Tibial nerve (tissue), 4 donors: ENCODE results near the gene EYA4. TPM values are rescaled to one million over a fixed set of nuclear protein-coding genes. Genes with fewer than 3 reads are reported as not detected.

Experiments used
- DNase-seq, 2 donors: peaks; one replicate each; pipeline ENCODE4 v3.0.0-alpha.2; 2019; ENCODE audit warnings: low spot score in 2 of 2
- H3K27ac ChIP-seq, 4 donors: fragments of 200-600 bp; sonication (generic) in 3 of 4; one replicate each; pipeline ENCODE4 v1.5.1; 2017 to 2019; ENCODE audit warnings: mild to moderate bottlenecking in 1 of 4
- H3K27me3 ChIP-seq, 2 donors: fragments of 200-600 bp; sonication (generic) in 1 of 2; one replicate each; pipeline versions ENCODE4 v1.5.1 to v1.6.0; 2017 to 2019
- H3K36me3 ChIP-seq, 3 donors: fragments of 200-600 bp; sonication (generic); one replicate each; pipeline ENCODE4 v1.5.1; 2018 to 2019
- H3K4me1 ChIP-seq, 4 donors: fragments of 200-600 bp; sonication (generic) in 3 of 4; one replicate each; pipeline ENCODE4 v1.5.1; 2017 to 2019
- H3K4me3 ChIP-seq, 4 donors: fragments of 200-600 bp; sonication (generic) in 3 of 4; one replicate each; pipeline ENCODE4 v1.5.1; 2017 to 2019; ENCODE audit warnings: mild to moderate bottlenecking in 1 of 4, moderate library complexity in 1 of 4
- H3K9me3 ChIP-seq, 4 donors: fragments of 200-600 bp; sonication (generic) in 3 of 4; one replicate each; pipeline ENCODE4 v1.5.1; 2017 to 2019
- EP300 ChIP-seq, 2 donors: sonication (generic); formaldehyde crosslinking; IDR thresholded peaks; one replicate each; pipeline ENCODE4 v1.6.1; 2017; ENCODE audit warnings: antibody characterized with exemption in 2 of 2, mild to moderate bottlenecking in 1 of 2
- POLR2A ChIP-seq, 2 donors: fragments of 450-650 bp; IDR thresholded peaks; one replicate each; pipeline ENCODE4 v1.6.1; 2017; ENCODE audit warnings: antibody characterized with exemption in 2 of 2, mild to moderate bottlenecking in 2 of 2, moderate library complexity in 2 of 2
- WGBS, 2 donors: methylation state at CpG; one replicate each; pipeline ENCODE4 v1.1.5; 2018; 5-methylcytosine and 5-hydroxymethylcytosine counted together
- total RNA-seq, 4 donors: library from RNA; depleted of rRNA; stranded (reverse); fragments of >200 nt; gene quantifications; one replicate each; pipeline ENCODE4 v1.1.0, GENCODE V29; 2016
- TF ChIP-seq, protein P1 (sequence below), 5 experiments: fragments of 200-600 bp in 3 of 5; fragments of 450-650 bp in 2 of 5; sonication (generic) in 3 of 5; IDR thresholded peaks; one replicate each; pipeline ENCODE4 v1.5.1; 2016 to 2019; ENCODE audit warnings: antibody characterized with exemption in 5 of 5, mild to moderate bottlenecking in 3 of 5, moderate library complexity in 2 of 5

The EYA4 gene
- total RNA-seq, 4 donors from 2014 or later, result 1.1 to 6.0 (median 1.8) TPM

DNA sequence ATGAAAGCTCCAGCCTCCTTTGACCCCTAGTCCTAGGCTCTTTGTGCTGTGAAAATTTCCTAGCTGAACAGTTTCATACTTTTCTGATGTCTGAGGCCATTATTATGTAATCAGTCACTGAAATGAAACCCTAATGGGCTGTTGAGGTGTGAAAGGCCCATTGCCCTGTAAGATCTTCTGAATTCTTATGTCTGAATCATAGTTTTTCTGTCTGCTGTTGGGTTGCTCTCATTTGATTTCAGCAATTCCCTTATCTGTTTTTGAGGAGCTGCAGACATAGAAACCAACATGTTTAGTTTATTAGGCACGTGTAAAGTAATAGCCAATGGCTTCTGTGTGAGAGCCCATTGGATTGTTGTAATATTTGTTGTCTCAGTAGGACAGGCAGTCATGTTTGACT, 118.1 kb downstream of the EYA4 start:
- no peaks in the 10 kb centered on the region for H3K4me1 ChIP-seq
- H3K4me3 ChIP-seq, result no peak overlapping the region
- 86 to 91% methylated on average over 1 of the region's 1 CpG for WGBS, 2 donors
- TF ChIP-seq POLR2A (IDR thresholded peaks at IDR 0.05), result no peak
- TF ChIP-seq, protein P1, sequence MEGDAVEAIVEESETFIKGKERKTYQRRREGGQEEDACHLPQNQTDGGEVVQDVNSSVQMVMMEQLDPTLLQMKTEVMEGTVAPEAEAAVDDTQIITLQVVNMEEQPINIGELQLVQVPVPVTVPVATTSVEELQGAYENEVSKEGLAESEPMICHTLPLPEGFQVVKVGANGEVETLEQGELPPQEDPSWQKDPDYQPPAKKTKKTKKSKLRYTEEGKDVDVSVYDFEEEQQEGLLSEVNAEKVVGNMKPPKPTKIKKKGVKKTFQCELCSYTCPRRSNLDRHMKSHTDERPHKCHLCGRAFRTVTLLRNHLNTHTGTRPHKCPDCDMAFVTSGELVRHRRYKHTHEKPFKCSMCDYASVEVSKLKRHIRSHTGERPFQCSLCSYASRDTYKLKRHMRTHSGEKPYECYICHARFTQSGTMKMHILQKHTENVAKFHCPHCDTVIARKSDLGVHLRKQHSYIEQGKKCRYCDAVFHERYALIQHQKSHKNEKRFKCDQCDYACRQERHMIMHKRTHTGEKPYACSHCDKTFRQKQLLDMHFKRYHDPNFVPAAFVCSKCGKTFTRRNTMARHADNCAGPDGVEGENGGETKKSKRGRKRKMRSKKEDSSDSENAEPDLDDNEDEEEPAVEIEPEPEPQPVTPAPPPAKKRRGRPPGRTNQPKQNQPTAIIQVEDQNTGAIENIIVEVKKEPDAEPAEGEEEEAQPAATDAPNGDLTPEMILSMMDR (IDR thresholded peaks at IDR 0.05), result no peak
- no peak for DNase-seq
- no peaks in the 10 kb centered on the region for H3K27me3 ChIP-seq
- no peak overlapping the region for H3K27ac ChIP-seq
- H3K9me3 ChIP-seq, result no peaks in the 10 kb centered on the region
- no peaks in the 10 kb centered on the region for H3K36me3 ChIP-seq

DNA sequence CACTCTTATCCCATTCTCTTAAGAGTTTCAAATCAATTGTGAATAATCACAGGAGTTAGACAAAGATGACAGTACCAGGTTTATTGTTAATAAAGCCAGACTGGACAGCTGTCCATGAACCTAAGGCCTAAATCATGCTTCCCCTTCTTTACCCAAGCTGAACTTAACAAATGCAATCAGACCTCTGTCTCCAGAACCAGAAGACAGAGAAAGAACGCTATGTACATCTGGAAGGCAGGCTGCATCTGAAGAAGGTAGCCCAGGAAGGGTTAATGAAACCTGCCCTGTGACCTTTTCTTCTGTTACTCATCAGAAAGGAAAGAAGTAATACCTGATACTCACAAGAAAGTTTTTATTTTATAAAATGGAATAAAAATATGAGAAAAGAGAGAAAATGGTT, 118.6 kb downstream of the EYA4 start:
- no peak overlapping the region for H3K27ac ChIP-seq
- TF ChIP-seq, protein P1 (IDR thresholded peaks at IDR 0.05), result no peak
- TF ChIP-seq POLR2A (IDR thresholded peaks at IDR 0.05) (no peak), EP300 (IDR thresholded peaks at IDR 0.05) (no peak)
- H3K4me3 ChIP-seq, result no peak overlapping the region
- 91 to 97% methylated on average over 1 of the region's 1 CpG for WGBS, 2 donors
- H3K4me1 ChIP-seq, result no peaks in the 10 kb centered on the region
- no peaks in the 10 kb centered on the region for H3K36me3 ChIP-seq
- no peak for DNase-seq
- no peaks in the 10 kb centered on the region for H3K9me3 ChIP-seq
- no peaks in the 10 kb centered on the region for H3K27me3 ChIP-seq

DNA sequence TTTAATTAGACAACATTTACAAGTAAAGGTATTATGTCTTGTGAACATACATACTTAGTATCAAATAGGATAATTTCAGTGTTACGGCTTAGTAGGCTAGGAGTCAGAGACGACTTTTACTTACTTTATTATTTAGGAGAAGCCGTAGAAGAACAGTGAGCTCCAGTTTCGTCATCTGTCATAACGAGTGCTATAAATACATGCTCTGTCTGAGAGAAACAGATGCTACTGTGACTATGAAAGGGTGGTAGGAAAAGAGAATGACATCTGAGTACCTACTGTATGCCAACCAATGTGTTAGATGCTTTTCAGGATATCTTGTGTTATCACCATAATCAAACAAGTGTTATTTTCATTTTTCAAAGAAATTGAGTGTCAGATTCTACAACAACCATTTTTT, 119.0 kb downstream of the EYA4 start:
- TF ChIP-seq EP300 (IDR thresholded peaks at IDR 0.05) (no peak), POLR2A (IDR thresholded peaks at IDR 0.05) (no peak)
- TF ChIP-seq, protein P1 (IDR thresholded peaks at IDR 0.05), result no peak
- Histone ChIP-seq H3K36me3 (no peaks in the 10 kb centered on the region), H3K4me3 (no peak overlapping the region), H3K27ac (no peak overlapping the region), H3K4me1 (no peaks in the 10 kb centered on the region), H3K27me3 (no peaks in the 10 kb centered on the region), H3K9me3 (no peaks in the 10 kb centered on the region)
- 48 to 62% methylated on average over 5 of the region's 5 CpGs for WGBS, 2 donors
- no peak for DNase-seq

DNA sequence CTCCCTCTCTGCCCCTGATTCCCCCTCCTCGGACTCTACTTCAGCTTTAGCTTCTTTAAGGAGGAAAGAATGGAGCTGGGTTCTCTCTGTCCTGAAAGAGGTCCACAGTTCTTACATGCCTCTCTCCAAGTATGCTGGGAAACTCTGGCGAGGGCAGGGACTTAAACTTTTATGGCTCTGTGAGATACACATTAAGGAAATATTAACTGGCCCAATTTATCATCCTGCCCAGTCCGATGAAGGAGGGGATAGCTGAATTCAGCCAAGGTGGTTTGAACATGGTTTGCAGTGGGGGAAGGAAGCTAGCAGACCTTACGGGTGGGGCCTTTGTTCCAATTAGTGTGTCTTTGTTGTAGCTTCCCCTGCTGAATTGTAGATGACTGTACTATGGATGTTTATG, 121.7 kb downstream of the EYA4 start:
- Histone ChIP-seq H3K9me3 (no peaks in the 10 kb centered on the region), H3K27me3 (no peaks in the 10 kb centered on the region), H3K27ac (no peak overlapping the region), H3K4me1 (no peaks in the 10 kb centered on the region), H3K36me3 (no peaks in the 10 kb centered on the region), H3K4me3 (no peak overlapping the region)
- TF ChIP-seq, protein P1 (IDR thresholded peaks at IDR 0.05), result no peak
- TF ChIP-seq POLR2A (IDR thresholded peaks at IDR 0.05) (no peak), EP300 (IDR thresholded peaks at IDR 0.05) (no peak)
- whole genome bisulfite sequencing, 2 donors, result 85 to 96% methylated on average over 4 of the region's 4 CpGs
- no peak for DNase-seq

DNA sequence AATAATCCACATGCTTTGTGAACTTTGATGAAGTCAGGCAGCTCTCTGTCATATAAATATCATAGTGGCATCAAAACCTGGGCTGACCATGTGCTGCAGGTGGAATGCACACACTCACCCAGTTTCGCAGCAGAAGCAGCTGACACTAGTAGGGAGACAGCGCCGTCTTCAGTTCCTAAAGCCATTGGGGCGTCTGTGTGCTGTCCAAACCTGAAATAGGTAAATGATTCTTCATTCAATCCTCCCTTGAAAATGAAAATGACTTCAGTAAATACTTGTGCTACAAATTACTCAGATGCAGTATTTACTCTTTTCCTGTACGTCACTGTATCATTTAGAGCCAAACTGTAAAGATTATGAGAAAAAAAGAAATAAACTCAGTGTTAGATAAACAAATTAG, 127.5 kb downstream of the EYA4 start:
- Histone ChIP-seq H3K36me3 (no peaks in the 10 kb centered on the region), H3K9me3 (no peaks in the 10 kb centered on the region), H3K4me3 (no peak overlapping the region), H3K4me1 (no peaks in the 10 kb centered on the region), H3K27ac (no peak overlapping the region), H3K27me3 (no peaks in the 10 kb centered on the region)
- TF ChIP-seq, protein P1 (IDR thresholded peaks at IDR 0.05), result no peak
- TF ChIP-seq POLR2A (IDR thresholded peaks at IDR 0.05) (no peak), EP300 (IDR thresholded peaks at IDR 0.05) (no peak)
- WGBS, 2 donors, result 69 to 77% methylated on average over 5 of the region's 5 CpGs
- no peak for DNase-seq
